Subcutaneous adipose tissue (tissue), 4 donors: Measurements from ENCODE around the gene COA5. TPM values are rescaled to one million over a fixed set of nuclear protein-coding genes. Genes with fewer than 3 reads are reported as not detected.

ENCODE experiments used
- total RNA-seq, 4 donors: library from RNA; depleted of rRNA; stranded (reverse); fragments of >200 nt; gene quantifications; one replicate each; pipeline ENCODE4 v1.1.0, GENCODE V29; 2016
- TF ChIP-seq, protein P1 (sequence below): fragments of 450-650 bp; IDR thresholded peaks from one replicate; pipeline ENCODE4 v1.5.1; 2016; ENCODE audit warnings: low read depth, mild to moderate bottlenecking, control low read depth, antibody characterized with exemption, moderate library complexity

Gene COA5
- total RNA-seq, 4 donors from 2014 or later = 33.1 to 48.7 (median 37.6) TPM

DNA sequence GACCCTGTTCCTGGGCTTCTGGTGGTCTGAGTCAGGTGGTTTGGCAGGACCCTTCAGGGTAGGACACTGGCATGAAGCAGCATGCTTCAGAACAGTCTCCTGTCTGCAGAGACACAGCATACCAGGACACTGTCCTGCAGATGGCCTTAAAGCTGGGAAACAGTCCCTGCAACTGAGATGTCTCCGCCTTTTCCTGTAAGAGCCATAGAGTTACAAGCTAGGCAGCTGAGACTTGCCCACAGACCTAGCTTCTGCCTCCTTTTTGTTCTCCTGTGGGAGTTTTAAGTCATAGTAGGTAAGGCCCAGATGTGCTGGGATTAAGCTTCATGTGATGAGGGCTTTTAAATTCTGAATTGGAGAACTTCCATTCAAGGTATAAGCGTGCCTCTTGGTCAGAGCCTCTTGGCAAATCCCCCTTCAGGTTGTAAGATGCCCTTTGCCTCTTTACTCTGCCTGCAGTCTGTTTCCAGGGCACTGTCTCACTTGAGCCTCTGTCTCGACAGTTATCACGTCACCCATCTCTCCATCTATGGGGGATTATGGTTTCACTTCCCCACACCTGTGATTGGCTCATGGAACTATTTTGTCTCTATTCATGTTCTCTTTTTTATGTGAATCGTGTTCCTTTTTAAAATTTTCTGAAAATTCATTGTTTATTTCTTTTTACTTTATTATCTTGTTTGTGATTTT, 51.8 kb downstream of the COA5 start:
- TF ChIP-seq, protein P1, sequence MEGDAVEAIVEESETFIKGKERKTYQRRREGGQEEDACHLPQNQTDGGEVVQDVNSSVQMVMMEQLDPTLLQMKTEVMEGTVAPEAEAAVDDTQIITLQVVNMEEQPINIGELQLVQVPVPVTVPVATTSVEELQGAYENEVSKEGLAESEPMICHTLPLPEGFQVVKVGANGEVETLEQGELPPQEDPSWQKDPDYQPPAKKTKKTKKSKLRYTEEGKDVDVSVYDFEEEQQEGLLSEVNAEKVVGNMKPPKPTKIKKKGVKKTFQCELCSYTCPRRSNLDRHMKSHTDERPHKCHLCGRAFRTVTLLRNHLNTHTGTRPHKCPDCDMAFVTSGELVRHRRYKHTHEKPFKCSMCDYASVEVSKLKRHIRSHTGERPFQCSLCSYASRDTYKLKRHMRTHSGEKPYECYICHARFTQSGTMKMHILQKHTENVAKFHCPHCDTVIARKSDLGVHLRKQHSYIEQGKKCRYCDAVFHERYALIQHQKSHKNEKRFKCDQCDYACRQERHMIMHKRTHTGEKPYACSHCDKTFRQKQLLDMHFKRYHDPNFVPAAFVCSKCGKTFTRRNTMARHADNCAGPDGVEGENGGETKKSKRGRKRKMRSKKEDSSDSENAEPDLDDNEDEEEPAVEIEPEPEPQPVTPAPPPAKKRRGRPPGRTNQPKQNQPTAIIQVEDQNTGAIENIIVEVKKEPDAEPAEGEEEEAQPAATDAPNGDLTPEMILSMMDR = no peak

DNA sequence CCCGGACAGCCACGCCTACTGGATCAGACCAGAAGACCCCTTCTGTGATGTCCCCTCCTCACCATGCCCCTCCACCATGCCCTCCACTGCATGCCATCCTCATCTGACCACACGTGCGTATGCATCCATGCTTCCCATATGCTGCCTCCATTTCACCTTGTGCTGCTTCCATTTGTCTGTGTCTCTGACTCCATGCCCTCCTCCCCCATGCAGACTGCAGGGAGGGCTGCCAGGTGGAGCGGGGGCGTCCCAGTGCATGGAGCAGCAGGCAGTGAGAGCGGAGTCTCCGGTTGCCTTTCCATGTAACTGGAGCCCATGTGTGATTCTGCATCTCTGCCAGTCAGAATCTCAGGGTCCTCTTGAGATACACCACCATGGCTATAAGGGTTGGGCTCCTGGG, 52.6 kb downstream of the COA5 start:
- TF ChIP-seq, protein P1 = no peak

DNA sequence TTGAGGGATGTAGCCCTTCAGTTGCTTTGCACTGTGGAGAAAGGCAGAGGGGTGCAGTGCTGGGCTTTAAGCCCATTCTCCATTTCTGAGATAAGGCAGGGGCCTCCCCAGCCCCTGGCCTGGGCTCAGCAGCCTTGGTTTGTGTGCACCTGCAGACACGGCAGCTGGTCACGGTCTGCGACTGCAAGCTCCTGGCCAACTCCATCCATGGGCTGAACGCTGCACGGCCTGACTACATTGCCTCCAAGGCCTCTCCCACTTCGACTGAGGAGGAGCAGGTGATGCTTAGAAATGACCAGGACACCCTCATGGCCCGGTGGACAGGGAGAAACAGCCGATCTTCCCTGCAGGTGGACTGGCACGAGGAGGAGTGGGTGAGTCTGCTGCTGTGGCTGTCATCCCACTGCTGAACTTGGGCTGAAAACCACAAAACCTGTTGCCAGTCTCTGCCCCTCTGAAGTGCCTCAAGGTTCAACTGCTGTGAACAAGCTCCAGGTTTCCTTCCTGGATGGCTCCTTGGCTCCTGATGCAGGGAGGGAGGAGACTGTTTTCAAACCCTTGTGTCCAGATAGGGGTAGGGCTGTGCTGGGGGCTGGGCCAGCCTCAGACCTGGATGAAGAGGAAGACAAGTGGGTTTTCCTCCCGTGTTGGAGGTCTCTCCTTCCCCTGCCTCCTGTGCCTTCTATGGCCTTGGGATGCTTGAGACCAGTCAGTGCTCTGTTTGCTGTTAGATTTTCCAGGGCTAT, 54.0 kb downstream of the COA5 start:
- TF ChIP-seq, protein P1 = no peak

DNA sequence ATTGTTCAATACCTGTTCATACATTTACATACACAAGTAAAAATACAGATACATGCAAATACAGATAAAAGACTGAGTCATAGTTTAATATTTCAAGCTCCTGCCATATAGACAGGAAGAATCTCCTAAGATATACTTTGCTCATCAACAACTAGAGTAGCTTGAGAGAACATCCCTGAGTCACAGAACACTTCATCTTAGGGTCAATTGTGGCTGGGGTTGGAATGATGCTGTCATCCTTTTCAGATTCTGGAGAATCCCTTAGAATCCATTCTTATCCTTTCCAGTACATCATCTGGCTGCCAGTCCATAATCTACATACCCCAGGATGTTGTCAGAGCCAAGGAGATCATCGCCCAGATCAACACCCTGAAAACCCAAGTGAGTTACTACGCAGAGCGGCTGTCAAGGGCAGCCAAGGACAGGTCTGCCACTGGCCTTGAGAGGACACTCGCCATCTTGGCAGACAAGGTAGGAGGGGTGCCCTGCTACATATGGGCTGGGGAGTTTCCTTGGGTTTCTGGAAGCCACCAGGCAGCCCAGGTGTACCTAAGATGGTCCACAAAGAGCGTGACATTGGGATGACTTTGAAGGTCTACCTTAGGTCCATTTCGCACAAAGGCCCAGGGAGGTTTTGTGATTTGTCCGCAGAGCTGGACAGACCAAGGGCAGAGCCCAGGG, 55.7 kb downstream of the COA5 start:
- TF ChIP-seq, protein P1 = no peak

DNA sequence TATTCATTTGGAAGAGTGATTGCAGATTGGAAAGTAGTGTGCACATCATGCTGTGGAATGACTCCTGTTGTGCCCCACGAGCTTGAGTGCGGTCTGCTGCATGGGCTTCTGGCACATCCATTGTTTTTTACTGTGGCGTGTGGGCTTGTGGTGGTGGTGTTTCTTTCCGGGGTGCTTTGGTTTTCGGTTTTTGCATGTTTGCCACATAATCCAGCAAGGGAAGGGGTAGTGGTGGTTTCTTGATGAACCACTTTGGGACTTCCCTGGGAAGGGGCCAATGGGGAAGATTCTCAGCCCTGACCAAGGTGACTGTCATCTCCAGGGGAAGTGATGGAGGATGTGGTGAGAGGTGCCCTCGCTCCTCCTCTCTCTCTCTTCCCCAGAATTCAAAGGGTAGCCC, 57.0 kb downstream of the COA5 start:
- TF ChIP-seq, protein P1 = no peak

DNA sequence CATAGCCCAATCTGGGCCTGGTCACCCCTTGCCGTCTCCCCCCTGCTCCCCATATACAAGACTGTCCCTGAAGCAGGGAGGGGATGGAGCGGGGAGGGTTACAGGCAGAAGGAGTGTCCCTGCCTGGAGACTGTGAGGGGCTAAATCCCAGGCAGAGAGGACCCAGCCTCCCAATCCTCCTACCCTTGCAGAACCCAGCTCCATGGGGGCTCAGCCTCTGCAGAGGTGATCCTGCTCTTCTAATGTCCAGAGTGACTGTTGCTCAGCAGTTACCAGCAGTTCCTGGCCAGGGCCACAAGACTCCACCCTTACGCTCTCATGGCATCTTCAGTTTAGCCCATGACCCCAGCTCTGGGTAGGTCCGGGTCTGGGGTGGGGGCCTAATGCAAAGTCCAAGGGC, 58.1 kb downstream of the COA5 start:
- TF ChIP-seq, protein P1 = no peak

Other genes starting within 250 kb of the COA5 start
- 10 to 100 TPM; 18.9 to 38.2 (median 22.0) TPM for gene INPP4A, start 163.7 kb downstream of the COA5 start, total RNA-seq
- 10 to 100 TPM; 34.5 to 58.1 (median 53.0) TPM for gene UNC50, start 77 bp upstream of the COA5 start, total RNA-seq
- 10 to 100 TPM; 23.0 to 30.8 (median 27.5) TPM for gene MGAT4A, start 122.6 kb upstream of the COA5 start, total RNA-seq